Heart left ventricle (tissue), 13 donors: Measurements from ENCODE around the gene HRAS.

Experiments used
- POLR2A ChIP-seq, 2 donors: fragments of 450-650 bp; IDR thresholded peaks; one replicate each; pipeline ENCODE4 v1.6.1; 2017; ENCODE audit warnings: antibody characterized with exemption in 2 of 2, mild to moderate bottlenecking in 2 of 2, moderate library complexity in 2 of 2
- TF ChIP-seq, protein P1 (sequence below), 12 donors: fragments of 200-600 bp; sonication (generic) in 4 of 12; IDR thresholded peaks; one replicate each; pipeline versions ENCODE4 v1.5.0 to v1.8.0; 2018 to 2022; ENCODE audit warnings: antibody characterized with exemption in 12 of 12, mild to moderate bottlenecking in 5 of 12
- donor health status: ischemic (EF 13 %, LVEDD 7.1; RV severe dilation, severe dysfunction).
- donor health status: DM: no; HTN: yes; CAD: no.
- donor health status: DM: no; HTN: no; CAD: no.
- donor health status: ischemic (EF 25% LVEDD 6.9; RV normal size, moderate dysfunction).
- donor health status: ischemic (EF 25% LVEDD 5.7; RV mildly dilated, moderate dysfunction).
- donor health status: ischemic (EF 35%, LVEDD 5.7; RV mildly dilated, moderate dysfunction).
- donor health status: nonischemic (EF 11% LVEDD 7.7; RV severe dilation, severe dysfunction).
- donor health status: DM: yes; HTN: yes; CAD: no.
- donor health status: PGD.
- donor health status: ischemic (EF 29% LVEDD 5.4; RV normal size, mild dysfunction).
- donor health status: nonischemic (EF 23%, LVEDD 6.1; RV moderate dilation, normal function).

DNA sequence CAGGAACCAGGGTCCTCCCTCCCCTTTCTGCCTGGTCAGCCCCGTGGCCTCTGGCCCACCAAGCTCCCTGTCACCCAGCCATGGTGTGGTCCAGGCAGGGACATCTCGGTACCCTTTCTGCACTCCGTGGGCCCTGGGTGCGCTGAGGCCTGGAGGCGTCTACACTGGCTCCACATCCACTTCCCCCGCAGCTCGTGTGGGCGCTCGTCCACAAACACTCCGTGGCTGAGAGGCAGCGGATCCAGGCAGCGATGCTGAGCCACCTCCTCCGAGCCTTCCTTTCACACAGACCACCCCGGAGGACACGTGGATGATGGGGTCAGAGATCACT, 44.5 kb downstream of the HRAS start:
- TF ChIP-seq, protein P1, sequence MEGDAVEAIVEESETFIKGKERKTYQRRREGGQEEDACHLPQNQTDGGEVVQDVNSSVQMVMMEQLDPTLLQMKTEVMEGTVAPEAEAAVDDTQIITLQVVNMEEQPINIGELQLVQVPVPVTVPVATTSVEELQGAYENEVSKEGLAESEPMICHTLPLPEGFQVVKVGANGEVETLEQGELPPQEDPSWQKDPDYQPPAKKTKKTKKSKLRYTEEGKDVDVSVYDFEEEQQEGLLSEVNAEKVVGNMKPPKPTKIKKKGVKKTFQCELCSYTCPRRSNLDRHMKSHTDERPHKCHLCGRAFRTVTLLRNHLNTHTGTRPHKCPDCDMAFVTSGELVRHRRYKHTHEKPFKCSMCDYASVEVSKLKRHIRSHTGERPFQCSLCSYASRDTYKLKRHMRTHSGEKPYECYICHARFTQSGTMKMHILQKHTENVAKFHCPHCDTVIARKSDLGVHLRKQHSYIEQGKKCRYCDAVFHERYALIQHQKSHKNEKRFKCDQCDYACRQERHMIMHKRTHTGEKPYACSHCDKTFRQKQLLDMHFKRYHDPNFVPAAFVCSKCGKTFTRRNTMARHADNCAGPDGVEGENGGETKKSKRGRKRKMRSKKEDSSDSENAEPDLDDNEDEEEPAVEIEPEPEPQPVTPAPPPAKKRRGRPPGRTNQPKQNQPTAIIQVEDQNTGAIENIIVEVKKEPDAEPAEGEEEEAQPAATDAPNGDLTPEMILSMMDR (IDR thresholded peaks at IDR 0.05): no peak
- no peak for TF ChIP-seq POLR2A (IDR thresholded peaks at IDR 0.05)
